SK-N-MC (cell line): ENCODE data around the gene DNASE1.

Experiments
- EZH2 ChIP-seq: fragments of 200-600 bp; sonication (generic); IDR thresholded peaks from one replicate; pipeline ENCODE4 v1.6.1; 2017; ENCODE audit warnings: antibody characterized with exemption
- FOXP2 ChIP-seq: optimal IDR thresholded peaks from 2 replicates; pipeline ENCODE3; 2011; ENCODE audit warnings: mild to moderate bottlenecking, moderate library complexity; ENCODE audit not compliant: insufficient read depth; ENCODE audit errors: extremely low read length, control extremely low read depth
- POLR2AphosphoS5 ChIP-seq: IDR thresholded peaks from 2 replicates; pipeline ENCODE4 v1.6.1; 2012; ENCODE audit warnings: mild to moderate bottlenecking, low read depth, low read length, borderline replicate concordance

DNA sequence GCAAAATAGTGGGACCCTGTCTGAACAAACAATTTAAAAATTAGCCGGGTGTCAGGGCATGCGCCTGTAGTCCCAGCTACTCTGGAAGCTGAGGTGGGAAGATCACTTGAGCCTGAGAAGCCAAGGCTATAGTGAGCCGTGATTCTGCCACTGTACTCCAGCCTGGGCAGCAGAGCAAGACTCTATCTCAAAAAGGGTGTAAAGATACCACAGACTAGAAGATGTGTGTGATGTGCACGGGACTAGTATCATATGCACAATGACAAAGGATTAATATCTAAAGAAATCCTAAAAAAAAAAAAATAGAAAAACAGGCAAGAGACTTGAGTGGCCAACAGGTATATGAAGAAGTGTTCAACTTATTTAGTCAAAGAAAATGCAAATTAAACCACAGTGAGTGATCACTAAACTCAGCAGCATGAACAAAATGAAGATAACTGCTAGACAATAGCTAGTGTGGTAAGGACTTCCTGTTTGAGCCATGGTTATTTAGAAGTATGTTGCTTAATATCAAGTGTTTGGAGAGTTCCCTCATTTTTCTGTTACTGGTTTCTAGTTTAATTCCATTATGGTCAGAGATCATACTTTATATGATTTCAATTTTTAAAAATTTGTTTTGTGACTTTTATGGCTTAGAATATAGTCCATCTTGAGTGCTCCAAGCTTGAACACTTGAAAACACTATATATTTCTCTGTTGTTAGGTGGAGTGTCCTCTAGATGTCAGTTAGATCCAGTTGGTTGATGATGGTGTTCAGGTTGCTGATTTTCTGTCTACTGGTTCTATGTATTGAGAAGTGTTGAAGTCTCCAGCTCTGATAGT lies 28.4 kb upstream of the DNASE1 start:
- TF ChIP-seq EZH2 (no peak), POLR2AphosphoS5 (no peak), FOXP2 (no peak)
